ENCODE data around the gene CBX7. TPM values are rescaled to one million over a fixed set of nuclear protein-coding genes. Genes with fewer than 3 reads are reported as not detected.

The CBX7 gene
- polyA plus RNA-seq, 1 experiment: 5.3 TPM

GRCh38 chr22:39181356-39181755, 28.9 kb upstream of the CBX7 start:
- Histone ChIP-seq H3K4me3 (ENCODE audit: low read depth, low read length) (no peak overlapping the region), H3K27me3 (ENCODE audit: control insufficient read depth, insufficient read depth, low read length) (no peaks in the 10 kb centered on the region), H3K36me3 (ENCODE audit: control insufficient read depth, insufficient read depth, low read length) (no peaks in the 10 kb centered on the region)
- DNase-seq (ENCODE audit: low read depth): no peak
- ChIA-PET POLR2A (no interaction called here), CTCF (interaction anchor here (1.3 to 2.9 kb wide), 3 partner anchors 11 to 135 kb away, joined by 3 to 14 read pairs (median 8); no protein-coding TSS in a partner anchor)
- TF ChIP-seq CTCF (IDR thresholded peaks at IDR 0.05; ENCODE audit: insufficient read depth, low read depth, low read length): no peak

- Histone ChIP-seq H3K36me3 (ENCODE audit: control insufficient read depth, insufficient read depth, low read length) (no peaks in the 10 kb centered on the region), H3K27me3 (ENCODE audit: control insufficient read depth, insufficient read depth, low read length) (no peaks in the 10 kb centered on the region), H3K4me3 (ENCODE audit: low read depth, low read length) (no peak overlapping the region)
- ChIA-PET CTCF (interaction anchor here (0.6 to 2.8 kb wide), 5 partner anchors 9 to 316 kb away, joined by 3 to 14 read pairs (median 3); no protein-coding TSS in a partner anchor), POLR2A (no interaction called here)
- DNase-seq (ENCODE audit: low read depth): no peak
- no peak for TF ChIP-seq CTCF (IDR thresholded peaks at IDR 0.05; ENCODE audit: insufficient read depth, low read depth, low read length)
Measured at GRCh38 chr22:39179841-39180335, 27.4 kb upstream of the CBX7 start.

DNA sequence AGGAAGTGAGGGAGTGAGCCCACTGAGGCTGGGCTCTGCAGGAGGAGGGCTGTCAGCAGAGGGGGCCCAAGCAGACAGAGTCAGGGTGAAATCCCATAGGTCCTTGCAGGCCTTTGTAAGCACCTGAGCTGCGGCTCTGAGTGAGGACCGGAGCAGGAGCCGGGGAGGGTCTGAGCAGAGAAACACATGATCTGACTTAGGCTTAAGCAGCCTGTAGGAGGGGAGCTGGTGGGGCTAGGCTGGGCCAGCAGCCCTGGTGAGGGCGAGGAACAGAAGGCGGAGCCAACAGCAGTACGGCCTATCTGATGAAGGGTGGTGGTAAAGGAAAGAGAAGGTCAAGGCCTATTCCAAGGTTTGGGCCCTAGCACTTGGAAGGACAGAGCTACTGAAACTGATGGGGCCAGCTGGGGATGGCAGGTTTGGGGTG, 26.9 kb upstream of the CBX7 start:
- ChIA-PET CTCF (interaction anchor here (1.2 to 2.8 kb wide), 3 partner anchors 10 to 132 kb away, joined by 3 to 14 read pairs (median 4); no protein-coding TSS in a partner anchor), POLR2A (no interaction called here)
- H3K36me3 ChIP-seq (ENCODE audit: control insufficient read depth, insufficient read depth, low read length): no peaks in the 10 kb centered on the region
- DNase-seq (ENCODE audit: low read depth): no peak
- no peak overlapping the region for H3K4me3 ChIP-seq (ENCODE audit: low read depth, low read length)
- no peak for TF ChIP-seq CTCF (IDR thresholded peaks at IDR 0.05; ENCODE audit: insufficient read depth, low read depth, low read length)
- H3K27me3 ChIP-seq (ENCODE audit: control insufficient read depth, insufficient read depth, low read length): no peaks in the 10 kb centered on the region

- POLR2A ChIA-PET: no interaction called here
- Histone ChIP-seq H3K4me3 (ENCODE audit: low read depth, low read length) (no peak overlapping the region), H3K36me3 (ENCODE audit: control insufficient read depth, insufficient read depth, low read length) (no peaks in the 10 kb centered on the region), H3K27me3 (ENCODE audit: control insufficient read depth, insufficient read depth, low read length) (no peaks in the 10 kb centered on the region)
- CTCF ChIA-PET: interaction anchor here (1.2 to 2.8 kb wide), 4 partner anchors 11 to 138 kb away, joined by 3 to 14 read pairs (median 4); no protein-coding TSS in a partner anchor
- TF ChIP-seq CTCF (IDR thresholded peaks at IDR 0.05; ENCODE audit: insufficient read depth, low read depth, low read length): no peak
- DNase-seq (ENCODE audit: low read depth): peak; percentile 21
Measured at GRCh38 chr22:39178206-39179111, 26.0 kb upstream of the CBX7 start.

- no peaks in the 10 kb centered on the region for H3K36me3 ChIP-seq (ENCODE audit: control insufficient read depth, insufficient read depth, low read length)
- H3K4me3 ChIP-seq (ENCODE audit: low read depth, low read length): no peak overlapping the region
- DNase-seq (ENCODE audit: low read depth): no peak
- ChIA-PET CTCF (interaction anchor here (1.2 to 13.4 kb wide), 2 partner anchors 133 to 139 kb away, joined by 3 to 164 read pairs; no protein-coding TSS in a partner anchor), POLR2A (no interaction called here)
- no peak for TF ChIP-seq CTCF (IDR thresholded peaks at IDR 0.05; ENCODE audit: insufficient read depth, low read depth, low read length)
- no peaks in the 10 kb centered on the region for H3K27me3 ChIP-seq (ENCODE audit: control insufficient read depth, insufficient read depth, low read length)
Measured at GRCh38 chr22:39177791-39178190, 25.3 kb upstream of the CBX7 start.
